Endothelial cell of umbilical vein (primary cell): Measurements from ENCODE around the gene ASTE1. TPM values are rescaled to one million over a fixed set of nuclear protein-coding genes. Genes with fewer than 3 reads are reported as not detected.

Source experiments
- BruUV-seq: library from RNA; stranded (reverse); fragments of 400-500 nt; replicated peaks from 2 replicates; lab custom pipeline; 2021; lab: Mats Ljungman, UMichigan
- CTCF ChIA-PET: fragments of 300-600, 350-600 bp; sonication (Branson Sonifier 250); formaldehyde crosslinking; loops from one replicate; lab custom pipeline; 2021; ENCODE audit warnings: antibody characterized with exemption, inconsistent platforms; lab: Charles Lee
- POLR2A ChIA-PET: fragments of 300-600, 350-600 bp; sonication (Branson Sonifier 250); formaldehyde crosslinking; loops from one replicate; lab custom pipeline; 2021; ENCODE audit warnings: antibody characterized with exemption, inconsistent platforms; lab: Charles Lee
- DNase-seq: peaks from one replicate; pipeline ENCODE4 v3.0.0-alpha.2; 2011; ENCODE audit warnings: low read depth, low spot score
- FAIRE-seq: peaks from 2 replicates; lab custom pipeline; 2011; peaks lifted over from hg19 to GRCh38; lab: Jason Lieb, UNC
- H2AFZ ChIP-seq: 2 replicates; pipeline ENCODE4 v1.6.0; 2012; ENCODE audit warnings: low read depth, low read length, control low read depth, inconsistent platforms
- H3K27ac ChIP-seq: 2 replicates; pipeline ENCODE4 v1.5.1; 2011; ENCODE audit warnings: low read depth, mild to moderate bottlenecking, control low read depth, low read length, moderate library complexity; ENCODE audit not compliant: insufficient read depth
- H3K27me3 ChIP-seq, 2 experiments: 2 replicates each; pipeline versions ENCODE4 v1.6.0 to v1.6.1; 2011; ENCODE audit warnings: low read length in 2 of 2, mixed read lengths in 1 of 2; ENCODE audit not compliant: control insufficient read depth in 2 of 2, insufficient read depth in 2 of 2
- H3K36me3 ChIP-seq, 2 experiments: 2 replicates in 1 of 2; 3 replicates in 1 of 2; pipeline ENCODE4 v1.5.1; 2011; ENCODE audit warnings: low read length in 2 of 2, mild to moderate bottlenecking in 1 of 2, moderate library complexity in 1 of 2; ENCODE audit not compliant: control insufficient read depth in 2 of 2, insufficient read depth in 2 of 2; ENCODE audit errors: extremely low read depth in 1 of 2
- H3K4me1 ChIP-seq: 3 replicates; pipeline ENCODE4 v1.5.1; 2011; ENCODE audit warnings: mild to moderate bottlenecking, low read length; ENCODE audit not compliant: control insufficient read depth, insufficient read depth; ENCODE audit errors: extremely low read depth
- H3K4me2 ChIP-seq: 2 replicates; pipeline ENCODE4 v1.6.1; 2011; ENCODE audit warnings: low read length, control low read depth, mixed read lengths; ENCODE audit not compliant: insufficient read depth
- H3K4me3 ChIP-seq, 3 experiments: fragments of 200-600 bp in 1 of 3; sonication (generic), shearing (Covaris generic) in 1 of 3; replicated peaks in 1 of 3; 2 replicates each; pipeline ENCODE4 v1.5.1; 2011 to 2016; ENCODE audit warnings: control low read depth in 3 of 3, low read length in 3 of 3, mild to moderate bottlenecking in 2 of 3, inconsistent platforms in 1 of 3, low read depth in 1 of 3, moderate library complexity in 1 of 3; ENCODE audit not compliant: insufficient read depth in 1 of 3
- H3K79me2 ChIP-seq: 2 replicates; pipeline ENCODE4 v1.6.0; 2012; ENCODE audit warnings: low read length, inconsistent platforms; ENCODE audit not compliant: control insufficient read depth, insufficient read depth
- H3K9ac ChIP-seq: replicated peaks from 2 replicates; pipeline ENCODE3; 2011; ENCODE audit warnings: low read length, control low read depth; ENCODE audit not compliant: insufficient read depth; ENCODE audit errors: extremely low read depth
- H3K9me1 ChIP-seq: replicated peaks from 3 replicates; pipeline ENCODE4 v1.6.0; 2011; ENCODE audit warnings: mild to moderate bottlenecking, low read length; ENCODE audit not compliant: control insufficient read depth, insufficient read depth; ENCODE audit errors: extremely low read depth
- H3K9me3 ChIP-seq: replicated peaks from 2 replicates; pipeline ENCODE4 v1.5.1; 2012; ENCODE audit warnings: low read length, inconsistent platforms; ENCODE audit not compliant: control insufficient read depth, insufficient read depth
- H4K20me1 ChIP-seq: replicated peaks from 2 replicates; pipeline ENCODE3; 2011; ENCODE audit warnings: mild to moderate bottlenecking, low read length; ENCODE audit not compliant: control insufficient read depth, insufficient read depth; ENCODE audit errors: extremely low read depth
- CTCF ChIP-seq, 2 donors: IDR thresholded peaks; 1 replicate in 1 of 2; 2 replicates in 1 of 2; pipeline ENCODE4 v1.5.1; 2011; ENCODE audit warnings: low read length in 2 of 2, mild to moderate bottlenecking in 2 of 2, moderate library complexity in 2 of 2, control low read depth in 1 of 2, inconsistent platforms in 1 of 2, low read depth in 1 of 2; ENCODE audit not compliant: insufficient read depth in 1 of 2; ENCODE audit errors: extremely low read depth in 1 of 2
- EZH2 ChIP-seq: IDR thresholded peaks from 2 replicates; pipeline ENCODE4 v1.6.1; 2012; ENCODE audit warnings: borderline replicate concordance, low read depth, mild to moderate bottlenecking, moderate library complexity, low read length, inconsistent platforms; ENCODE audit not compliant: severe bottlenecking
- FOS ChIP-seq: IDR thresholded peaks from 2 replicates; pipeline ENCODE4 v1.6.1; 2011; ENCODE audit warnings: mild to moderate bottlenecking, low read length, moderate library complexity, borderline replicate concordance; ENCODE audit not compliant: insufficient read depth
- GATA2 ChIP-seq: IDR thresholded peaks from 2 replicates; pipeline ENCODE4 v1.7.0; 2011; ENCODE audit warnings: low read depth, mild to moderate bottlenecking, moderate library complexity, mixed read lengths, low read length; ENCODE audit not compliant: insufficient read length, insufficient read depth
- JUN ChIP-seq: IDR thresholded peaks from 2 replicates; pipeline ENCODE4 v1.6.1; 2011; ENCODE audit warnings: borderline replicate concordance, low read depth; ENCODE audit not compliant: insufficient read length, insufficient read depth
- MAX ChIP-seq: IDR thresholded peaks from 2 replicates; pipeline ENCODE4 v1.6.1; 2011; ENCODE audit not compliant: insufficient read depth, insufficient read length
- MYC ChIP-seq: IDR thresholded peaks from one replicate; pipeline ENCODE4 v1.6.1; 2011; ENCODE audit warnings: mild to moderate bottlenecking, low read depth, low read length
- POLR2A ChIP-seq: IDR thresholded peaks from 2 replicates; pipeline ENCODE4 v1.6.1; 2012; ENCODE audit warnings: low read depth, mild to moderate bottlenecking, control low read depth, low read length
- POLR2AphosphoS5 ChIP-seq: IDR thresholded peaks from 2 replicates; pipeline ENCODE4 v1.6.1; 2012; ENCODE audit warnings: low read depth, mild to moderate bottlenecking, control low read depth, low read length, moderate library complexity; ENCODE audit not compliant: insufficient read depth
- dilution Hi-C: fragments of 300-500 bp; cut with MboI; formaldehyde crosslinking; loops from one replicate; pipeline ENCODE4 v1.15.0; 2019; ENCODE audit warnings: low sequenced_read_pairs; ENCODE audit not compliant: extremely low pct_ligation_motif_present
- intact Hi-C: fragments of 100-400 bp; cut with micrococcal nuclease; formaldehyde crosslinking; loops from one replicate; pipeline ENCODE4 v1.10.0; 2022
- polyA plus RNA-seq, 4 experiments: library from polyadenylated mRNA; depleted of rRNA in 3 of 4; stranded (reverse) in 3 of 4; unstranded in 1 of 4; fragments of >200 nt; gene quantifications; 2 replicates each; pipeline versions ENCODE4 v1.2.1 to v1.2.3, GENCODE V29; 2011 to 2012; ENCODE audit warnings: missing spikeins in 1 of 4
- total RNA-seq: library from RNA; stranded (reverse); gene quantifications from 2 replicates; pipeline ENCODE4 v1.2.3, GENCODE V29; 2021

The ASTE1 gene
- total and polyA plus RNA-seq, 2 donors (not counting 3 experiments of a cell fraction or from before 2014, with no cell fraction given): 4.1 to 6.7 TPM

GRCh38 chr3:131009698-131010097, 16.9 kb downstream of the ASTE1 start:
- H3K27ac ChIP-seq: no peak overlapping the region
- TF ChIP-seq FOS (no peak), POLR2AphosphoS5 (no peak), EZH2 (no peak), JUN (no peak), MYC (no peak), GATA2 (no peak), CTCF (IDR thresholded peaks at IDR 0.05; ENCODE audit: extremely low read depth in 1 of 2, insufficient read depth in 1 of 2, low read depth in 1 of 2, low read length in 2 of 2) (no peak), POLR2A (no peak), MAX (no peak)
- H3K36me3 ChIP-seq: peaks cover 3 to 11% of the 10 kb centered on the region in 2 experiments
- no peaks in the 10 kb centered on the region for H3K9me3 ChIP-seq
- CTCF ChIA-PET: no interaction called here
- no peaks in the 10 kb centered on the region for H3K9me1 ChIP-seq
- no peak overlapping the region for H2AFZ ChIP-seq
- no peaks in the 10 kb centered on the region for H3K4me1 ChIP-seq
- H3K79me2 ChIP-seq: no peaks in the 10 kb centered on the region
- H3K27me3 ChIP-seq: no peaks in the 10 kb centered on the region
- intact Hi-C loops: no loop called here
- no peaks in the 10 kb centered on the region for H4K20me1 ChIP-seq
- DNase-seq (no peak), FAIRE-seq (no peak)
- dilution Hi-C loops: no loop called here
- H3K4me2 ChIP-seq: no peak overlapping the region
- BruUV-seq: no TSS peak
- H3K4me3 ChIP-seq: no peak overlapping the region
- H3K9ac ChIP-seq: no peak overlapping the region
- POLR2A ChIA-PET: no interaction called here
